ENCODE results near the gene RSPH6A.

DNA sequence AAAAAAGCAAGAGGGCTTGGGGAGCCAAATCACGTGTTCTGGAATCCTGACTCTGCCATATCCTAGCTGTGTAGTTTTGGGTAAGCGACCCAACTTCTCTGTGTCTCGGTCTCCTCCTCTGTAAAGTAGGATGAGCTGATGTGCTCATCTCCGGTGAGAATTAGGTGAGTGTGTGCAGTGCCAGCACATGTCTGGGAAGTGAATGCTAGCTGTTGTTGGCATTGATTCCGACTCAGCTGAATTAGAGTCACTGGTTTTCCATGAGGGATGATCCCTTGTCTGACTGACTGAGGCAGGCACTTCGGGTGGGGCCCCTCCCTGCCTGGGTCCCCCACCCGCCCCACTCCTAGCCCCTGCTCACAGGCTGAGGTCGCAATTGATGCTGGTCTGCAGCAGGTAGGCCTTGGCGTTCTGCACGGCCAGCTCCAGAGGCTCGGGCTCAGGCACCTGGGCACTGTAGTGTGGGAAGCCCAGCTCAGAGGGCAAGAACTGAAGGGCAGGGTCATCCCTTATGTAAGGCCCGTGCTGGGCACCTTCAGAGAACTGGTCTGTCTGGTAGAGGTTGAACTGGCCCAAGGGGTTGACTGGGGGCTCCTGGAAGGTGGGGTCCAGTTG lies 835 bp downstream of the RSPH6A start:
- TF ChIP-seq, protein P1, sequence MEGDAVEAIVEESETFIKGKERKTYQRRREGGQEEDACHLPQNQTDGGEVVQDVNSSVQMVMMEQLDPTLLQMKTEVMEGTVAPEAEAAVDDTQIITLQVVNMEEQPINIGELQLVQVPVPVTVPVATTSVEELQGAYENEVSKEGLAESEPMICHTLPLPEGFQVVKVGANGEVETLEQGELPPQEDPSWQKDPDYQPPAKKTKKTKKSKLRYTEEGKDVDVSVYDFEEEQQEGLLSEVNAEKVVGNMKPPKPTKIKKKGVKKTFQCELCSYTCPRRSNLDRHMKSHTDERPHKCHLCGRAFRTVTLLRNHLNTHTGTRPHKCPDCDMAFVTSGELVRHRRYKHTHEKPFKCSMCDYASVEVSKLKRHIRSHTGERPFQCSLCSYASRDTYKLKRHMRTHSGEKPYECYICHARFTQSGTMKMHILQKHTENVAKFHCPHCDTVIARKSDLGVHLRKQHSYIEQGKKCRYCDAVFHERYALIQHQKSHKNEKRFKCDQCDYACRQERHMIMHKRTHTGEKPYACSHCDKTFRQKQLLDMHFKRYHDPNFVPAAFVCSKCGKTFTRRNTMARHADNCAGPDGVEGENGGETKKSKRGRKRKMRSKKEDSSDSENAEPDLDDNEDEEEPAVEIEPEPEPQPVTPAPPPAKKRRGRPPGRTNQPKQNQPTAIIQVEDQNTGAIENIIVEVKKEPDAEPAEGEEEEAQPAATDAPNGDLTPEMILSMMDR (conservative IDR thresholded peaks at IDR 0.05), result no peak
- TF ChIP-seq EZH2 (IDR thresholded peaks at IDR 0.05; ENCODE audit: low read depth), result no peak

Data from PC-9 (cell line).